ENCODE data around the gene TACR2.
"Not testable (repeated sequence)": the region's sequence is repeated elsewhere in the genome, so short reads cannot be mapped to it uniquely, and the experiment has no call there.

Gene TACR2

DNA sequence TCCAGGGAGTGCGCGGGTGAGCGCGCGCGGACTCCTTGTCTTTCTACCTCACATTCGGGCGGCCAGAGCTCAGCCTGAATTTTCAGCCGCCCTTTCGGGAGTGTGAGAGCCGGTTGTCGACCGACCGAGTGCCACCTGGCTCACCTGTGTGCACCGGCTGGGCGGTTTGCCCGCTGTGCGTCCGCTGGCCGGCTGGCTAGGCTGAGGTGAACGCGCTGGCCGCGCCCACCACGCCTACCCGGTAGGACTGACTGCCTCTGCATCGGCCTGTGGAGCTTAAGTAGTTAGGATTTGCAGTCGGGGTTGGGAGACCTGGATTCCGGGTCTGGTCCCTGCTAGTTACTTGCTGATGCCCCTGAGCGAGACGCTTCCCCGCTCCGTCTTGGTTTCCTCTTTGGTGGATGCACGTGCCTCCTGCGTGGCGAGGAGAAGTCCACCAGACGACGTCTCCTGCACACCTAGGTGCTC, 35.1 kb upstream of the TACR2 start:
- H3K9ac ChIP-seq = peak overlapping the region; percentile 53; the same call in 1 of the 2 replicates

GRCh38 chr10:69451209-69451783, 34.6 kb upstream of the TACR2 start, which contains the start of gene TSPAN15:
TSS of gene TSPAN15 (plus strand) at chr10:69451465. CDS start at chr10:69451595, 130 bp downstream.
- no peaks in the 10 kb centered on the region for H3K36me3 ChIP-seq (ENCODE audit: insufficient read depth)
- no peaks in the 10 kb centered on the region for H4K20me1 ChIP-seq (ENCODE audit: insufficient read depth)
- H3K4me3 ChIP-seq (IDR thresholded peaks at IDR 0.05; ENCODE audit: insufficient read depth, low read depth, low read length) = no peak within 1 kb of the TSS
- TF ChIP-seq, protein P1, sequence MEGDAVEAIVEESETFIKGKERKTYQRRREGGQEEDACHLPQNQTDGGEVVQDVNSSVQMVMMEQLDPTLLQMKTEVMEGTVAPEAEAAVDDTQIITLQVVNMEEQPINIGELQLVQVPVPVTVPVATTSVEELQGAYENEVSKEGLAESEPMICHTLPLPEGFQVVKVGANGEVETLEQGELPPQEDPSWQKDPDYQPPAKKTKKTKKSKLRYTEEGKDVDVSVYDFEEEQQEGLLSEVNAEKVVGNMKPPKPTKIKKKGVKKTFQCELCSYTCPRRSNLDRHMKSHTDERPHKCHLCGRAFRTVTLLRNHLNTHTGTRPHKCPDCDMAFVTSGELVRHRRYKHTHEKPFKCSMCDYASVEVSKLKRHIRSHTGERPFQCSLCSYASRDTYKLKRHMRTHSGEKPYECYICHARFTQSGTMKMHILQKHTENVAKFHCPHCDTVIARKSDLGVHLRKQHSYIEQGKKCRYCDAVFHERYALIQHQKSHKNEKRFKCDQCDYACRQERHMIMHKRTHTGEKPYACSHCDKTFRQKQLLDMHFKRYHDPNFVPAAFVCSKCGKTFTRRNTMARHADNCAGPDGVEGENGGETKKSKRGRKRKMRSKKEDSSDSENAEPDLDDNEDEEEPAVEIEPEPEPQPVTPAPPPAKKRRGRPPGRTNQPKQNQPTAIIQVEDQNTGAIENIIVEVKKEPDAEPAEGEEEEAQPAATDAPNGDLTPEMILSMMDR (conservative IDR thresholded peaks at IDR 0.05; ENCODE audit: low read depth, low read length) = no peak
- H3K4me2 ChIP-seq = peak within 1 kb of the TSS; percentile 93
- peaks cover 6% of the 10 kb centered on the region for H3K4me1 ChIP-seq (ENCODE audit: low read depth, poor library complexity, severe bottlenecking)
- H3K27me3 ChIP-seq (ENCODE audit: insufficient read depth, low read depth) = no peaks in the 10 kb centered on the region
- H2AFZ ChIP-seq (ENCODE audit: low read depth) = peak within 1 kb of the TSS; percentile 99
- no peaks in the 10 kb centered on the region for H3K79me2 ChIP-seq (ENCODE audit: insufficient read depth, low read depth)
- peak within 1 kb of the TSS; percentile 53; the same call in 1 of the 2 replicates for H3K9ac ChIP-seq
- no peak within 1 kb of the TSS for H3K27ac ChIP-seq

More for the DNA sequence above, 35.1 kb upstream of the TACR2 start:
- H4K20me1 ChIP-seq (ENCODE audit: insufficient read depth) = no peaks in the 10 kb centered on the region
- H3K36me3 ChIP-seq (ENCODE audit: insufficient read depth) = no peaks in the 10 kb centered on the region
- H2AFZ ChIP-seq (ENCODE audit: low read depth) = peak overlapping the region; percentile 99
- no peak overlapping the region for H3K27ac ChIP-seq
- no peaks in the 10 kb centered on the region for H3K79me2 ChIP-seq (ENCODE audit: insufficient read depth, low read depth)
- H3K4me2 ChIP-seq = peak overlapping the region; percentile 93
- no peak overlapping the region for H3K4me3 ChIP-seq (IDR thresholded peaks at IDR 0.05; ENCODE audit: insufficient read depth, low read depth, low read length)
- H3K4me1 ChIP-seq (ENCODE audit: low read depth, poor library complexity, severe bottlenecking) = peaks cover 6% of the 10 kb centered on the region
- TF ChIP-seq, protein P1 (conservative IDR thresholded peaks at IDR 0.05; ENCODE audit: low read depth, low read length) = no peak
- no peaks in the 10 kb centered on the region for H3K27me3 ChIP-seq (ENCODE audit: insufficient read depth, low read depth)

DNA sequence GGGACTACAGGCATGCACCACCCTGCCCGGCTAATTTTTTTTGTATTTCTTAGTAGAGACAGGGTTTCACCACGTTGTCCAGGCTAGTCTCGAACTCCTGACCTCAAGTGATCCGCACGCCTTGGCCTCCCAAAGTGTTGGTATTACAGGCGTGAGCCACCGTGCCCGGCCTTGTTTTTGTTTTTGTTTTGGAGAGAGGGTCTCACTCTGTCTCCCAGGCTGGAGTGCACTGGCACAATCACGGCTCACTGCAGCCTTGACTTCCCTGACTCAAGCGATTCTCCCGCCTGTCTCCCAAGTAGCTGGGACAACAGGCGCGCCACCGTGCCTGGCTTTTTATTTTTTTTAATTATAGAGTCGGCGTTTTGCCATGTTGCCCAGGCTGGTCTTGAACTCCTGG, 33.7 kb upstream of the TACR2 start:
- not testable (repeated sequence) for H3K4me3 ChIP-seq (IDR thresholded peaks at IDR 0.05; ENCODE audit: insufficient read depth, low read depth, low read length); H3K79me2 ChIP-seq (ENCODE audit: insufficient read depth, low read depth); H3K27ac ChIP-seq; H4K20me1 ChIP-seq (ENCODE audit: insufficient read depth); H3K4me1 ChIP-seq (ENCODE audit: low read depth, poor library complexity, severe bottlenecking); H3K27me3 ChIP-seq (ENCODE audit: insufficient read depth, low read depth); H3K4me2 ChIP-seq; H3K9ac ChIP-seq; H3K36me3 ChIP-seq (ENCODE audit: insufficient read depth)
- H2AFZ ChIP-seq (ENCODE audit: low read depth) = peak overlapping the region; percentile 99; the same call in 1 of the 2 replicates

DNA sequence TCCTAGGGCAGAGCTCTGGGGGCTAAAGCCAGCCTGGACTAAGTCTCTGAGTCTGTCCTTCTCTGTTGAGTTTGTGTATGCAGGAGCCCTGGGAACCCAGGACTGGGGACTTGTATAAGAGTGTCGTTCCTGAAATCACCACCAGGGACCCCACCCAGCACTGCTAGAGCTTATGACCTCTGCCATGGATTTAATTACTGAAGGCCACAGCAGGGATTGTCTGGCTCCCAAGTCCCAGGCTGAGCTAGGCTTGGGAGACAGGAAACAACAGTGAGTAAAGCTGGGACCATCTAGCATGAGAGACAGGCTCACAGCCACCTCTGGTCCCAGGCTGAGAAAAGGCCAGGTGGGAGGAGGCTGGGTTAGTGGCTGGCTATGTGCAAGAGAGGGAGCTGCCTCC, 33.1 kb upstream of the TACR2 start:
- Histone ChIP-seq H3K4me1 (ENCODE audit: low read depth, poor library complexity, severe bottlenecking) (peaks cover 6% of the 10 kb centered on the region), H3K36me3 (ENCODE audit: insufficient read depth) (no peaks in the 10 kb centered on the region), H3K27me3 (ENCODE audit: insufficient read depth, low read depth) (no peaks in the 10 kb centered on the region), H4K20me1 (ENCODE audit: insufficient read depth) (no peaks in the 10 kb centered on the region), H3K27ac (no peak overlapping the region), H3K79me2 (ENCODE audit: insufficient read depth, low read depth) (no peaks in the 10 kb centered on the region), H3K4me3 (IDR thresholded peaks at IDR 0.05; ENCODE audit: insufficient read depth, low read depth, low read length) (no peak overlapping the region), H2AFZ (ENCODE audit: low read depth) (peak overlapping the region; percentile 36; the same call in 1 of the 2 replicates), H3K4me2 (no peak overlapping the region), H3K9ac (no peak overlapping the region)
- TF ChIP-seq, protein P1 (conservative IDR thresholded peaks at IDR 0.05; ENCODE audit: low read depth, low read length) = peak; percentile 69

GRCh38 chr10:69446650-69447151, 30.0 kb upstream of the TACR2 start:
- TF ChIP-seq, protein P1 (conservative IDR thresholded peaks at IDR 0.05; ENCODE audit: low read depth, low read length) = no peak
- Histone ChIP-seq H3K4me2 (no peak overlapping the region), H3K4me1 (ENCODE audit: low read depth, poor library complexity, severe bottlenecking) (peaks cover under 1% of the 10 kb centered on the region), H3K4me3 (IDR thresholded peaks at IDR 0.05; ENCODE audit: insufficient read depth, low read depth, low read length) (no peak overlapping the region), H3K9ac (no peak overlapping the region), H3K27ac (no peak overlapping the region), H4K20me1 (ENCODE audit: insufficient read depth) (no peaks in the 10 kb centered on the region), H3K79me2 (ENCODE audit: insufficient read depth, low read depth) (no peaks in the 10 kb centered on the region), H3K27me3 (ENCODE audit: insufficient read depth, low read depth) (no peaks in the 10 kb centered on the region), H3K36me3 (ENCODE audit: insufficient read depth) (no peaks in the 10 kb centered on the region), H2AFZ (ENCODE audit: low read depth) (no peak overlapping the region)

All from KMS-11 (cell line).